Hepatocyte (in vitro differentiated cells): ENCODE results near the gene SERPINA3. TPM values are rescaled to one million over a fixed set of nuclear protein-coding genes. Genes with fewer than 3 reads are reported as not detected.
A peak's percentile ranks its signal among the peaks of the same experiment; 100 is the strongest.

Experiments used
- DNase-seq: peaks from one replicate; pipeline ENCODE4 v3.0.0-alpha.2; 2016; ENCODE audit warnings: low spot score
- H2AFZ ChIP-seq: fragments of 200-600 bp; sonication (generic); 2 replicates; pipeline ENCODE4 v1.6.0; 2016; ENCODE audit warnings: antibody characterized with exemption, mild to moderate bottlenecking
- H3K27ac ChIP-seq: fragments of 200-600 bp; sonication (generic); 2 replicates; pipeline ENCODE4 v1.5.1; 2016; ENCODE audit warnings: mild to moderate bottlenecking
- H3K27me3 ChIP-seq: fragments of 200-600 bp; sonication (generic); 2 replicates; pipeline ENCODE4 v1.6.1; 2016
- H3K36me3 ChIP-seq: fragments of 200-600 bp; sonication (generic); replicated peaks from 2 replicates; pipeline ENCODE4 v1.5.1; 2016; ENCODE audit warnings: low read depth; ENCODE audit not compliant: insufficient read depth
- H3K4me1 ChIP-seq: fragments of 200-600 bp; sonication (generic); 2 replicates; pipeline ENCODE4 v1.5.1; 2016; ENCODE audit warnings: mild to moderate bottlenecking, moderate library complexity; ENCODE audit not compliant: insufficient read depth
- H3K4me2 ChIP-seq: fragments of 200-600 bp; sonication (generic); 2 replicates; pipeline ENCODE4 v1.6.0; 2016
- H3K4me3 ChIP-seq: fragments of 200-600 bp; sonication (generic); 2 replicates; pipeline ENCODE4 v1.5.1; 2016; ENCODE audit warnings: mild to moderate bottlenecking
- H3K79me2 ChIP-seq: fragments of 200-600 bp; sonication (generic); 2 replicates; pipeline ENCODE4 v1.6.0; 2017; ENCODE audit warnings: mild to moderate bottlenecking
- H3K9me2 ChIP-seq: fragments of 200-600 bp; sonication (generic); replicated peaks from 2 replicates; pipeline ENCODE4 v1.6.0; 2017; ENCODE audit warnings: mild to moderate bottlenecking; ENCODE audit not compliant: insufficient read depth
- H3K9me3 ChIP-seq: fragments of 200-600 bp; sonication (generic); 2 replicates; pipeline ENCODE4 v1.5.1; 2016; ENCODE audit warnings: low read depth, mild to moderate bottlenecking
- H4K20me1 ChIP-seq: fragments of 200-600 bp; sonication (generic); 2 replicates; pipeline ENCODE4 v1.6.0; 2016; ENCODE audit warnings: mild to moderate bottlenecking; ENCODE audit not compliant: insufficient read depth, poor library complexity, severe bottlenecking
- EZH2 ChIP-seq: fragments of 200-600 bp; sonication (generic); IDR thresholded peaks from 2 replicates; pipeline ENCODE4 v1.6.1; 2016; ENCODE audit warnings: antibody characterized with exemption, mild to moderate bottlenecking, borderline replicate concordance
- EZH2phosphoT487 ChIP-seq: fragments of 200-600 bp; sonication (generic); IDR thresholded peaks from one replicate; pipeline ENCODE4 v1.6.1; 2018; ENCODE audit warnings: antibody characterized with exemption, mild to moderate bottlenecking, low read depth, moderate library complexity; ENCODE audit not compliant: unreplicated experiment, severe bottlenecking
- WGBS: methylation state at CpG from one replicate; pipeline ENCODE4 v1.1.6; 2016; ENCODE audit warnings: low lambda C conversion rate; ENCODE audit errors: missing lambda C conversion rate; 5-methylcytosine and 5-hydroxymethylcytosine counted together
- polyA plus RNA-seq: library from polyadenylated mRNA; unstranded; fragments of >200 nt; fragmentation: Nextera tagmentation; extraction: Ambion mirVana; gene quantifications from 2 replicates; pipeline ENCODE4 v1.2.1, GENCODE V29; 2016
- total RNA-seq: library from RNA; depleted of rRNA; stranded (reverse); fragments of >200 nt; gene quantifications from 2 replicates; pipeline ENCODE4 v1.2.3, GENCODE V29; 2014
- TF ChIP-seq, protein P1 (sequence below): fragments of 200-600 bp; sonication (generic); IDR thresholded peaks from 2 replicates; pipeline ENCODE4 v1.5.1; 2016; ENCODE audit warnings: antibody characterized with exemption, mild to moderate bottlenecking; ENCODE audit not compliant: poor library complexity

The SERPINA3 gene
- total RNA-seq (402 and 457 TPM in 2 replicates), polyA plus RNA-seq (359 and 461 TPM in 2 replicates)

- H3K4me2 ChIP-seq, result peak within 1 kb of the TSS; percentile 31
- H3K27me3 ChIP-seq, result no peaks in the 10 kb centered on the region
Observed at GRCh38 chr14:94612174-94612573, at the start of gene SERPINA3. TSS of gene SERPINA3 (plus strand) at chr14:94612391. CDS start at chr14:94614442, 2,051 bp downstream.

DNA sequence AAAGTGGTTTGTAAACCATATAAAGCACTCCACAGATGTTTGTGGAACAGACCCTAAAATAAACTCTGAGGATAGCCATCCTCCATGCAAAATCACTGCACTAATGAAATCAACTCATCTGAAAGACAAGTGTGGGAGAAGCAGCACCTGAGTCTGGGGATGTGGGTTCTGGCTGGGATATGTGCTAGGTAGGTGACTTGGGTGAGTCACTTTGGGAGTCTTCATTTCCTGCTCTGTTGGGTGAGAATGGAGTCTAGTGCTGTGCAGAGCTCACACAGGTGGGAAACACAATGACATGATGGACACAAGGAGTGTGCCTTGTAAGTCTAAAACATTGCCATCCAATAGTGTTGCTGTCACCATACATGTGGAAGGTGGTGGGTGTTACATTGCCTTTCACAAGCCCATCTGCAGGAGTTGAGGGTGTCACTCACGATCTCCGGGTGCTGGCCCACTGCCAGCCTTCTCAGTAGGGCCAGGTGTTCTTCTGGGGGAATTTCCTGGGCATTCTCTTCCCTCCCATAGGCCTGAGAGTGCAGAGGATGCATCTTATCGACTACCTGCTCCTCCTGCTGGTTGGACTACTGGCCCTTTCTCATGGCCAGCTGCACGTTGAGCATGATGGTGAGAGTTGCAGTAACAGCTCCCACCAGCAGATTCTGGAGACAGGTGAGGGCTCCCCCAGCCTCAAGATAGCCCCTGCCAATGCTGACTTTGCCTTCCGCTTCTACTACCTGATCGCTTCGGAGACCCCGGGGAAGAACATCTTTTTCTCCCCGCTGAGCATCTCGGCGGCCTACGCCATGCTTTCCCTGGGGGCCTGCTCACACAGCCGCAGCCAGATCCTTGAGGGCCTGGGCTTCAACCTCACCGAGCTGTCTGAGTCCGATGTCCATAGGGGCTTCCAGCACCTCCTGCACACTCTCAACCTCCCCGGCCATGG, 49.0 kb upstream of the SERPINA3 start:
- H3K79me2 ChIP-seq, result no peaks in the 10 kb centered on the region
- WGBS, result 95% methylated on average over 16 of the region's 16 CpGs
- no peaks in the 10 kb centered on the region for H3K9me2 ChIP-seq
- no peak overlapping the region for H2AFZ ChIP-seq
- H3K4me3 ChIP-seq, result no peak overlapping the region
- no peak overlapping the region for H3K4me2 ChIP-seq
- H3K4me1 ChIP-seq, result peaks cover 8% of the 10 kb centered on the region
- H3K27ac ChIP-seq, result no peak overlapping the region
- no peaks in the 10 kb centered on the region for H3K9me3 ChIP-seq
- H3K36me3 ChIP-seq, result no peaks in the 10 kb centered on the region
- no peaks in the 10 kb centered on the region for H3K27me3 ChIP-seq
- DNase-seq, result no peak
- TF ChIP-seq, protein P1, sequence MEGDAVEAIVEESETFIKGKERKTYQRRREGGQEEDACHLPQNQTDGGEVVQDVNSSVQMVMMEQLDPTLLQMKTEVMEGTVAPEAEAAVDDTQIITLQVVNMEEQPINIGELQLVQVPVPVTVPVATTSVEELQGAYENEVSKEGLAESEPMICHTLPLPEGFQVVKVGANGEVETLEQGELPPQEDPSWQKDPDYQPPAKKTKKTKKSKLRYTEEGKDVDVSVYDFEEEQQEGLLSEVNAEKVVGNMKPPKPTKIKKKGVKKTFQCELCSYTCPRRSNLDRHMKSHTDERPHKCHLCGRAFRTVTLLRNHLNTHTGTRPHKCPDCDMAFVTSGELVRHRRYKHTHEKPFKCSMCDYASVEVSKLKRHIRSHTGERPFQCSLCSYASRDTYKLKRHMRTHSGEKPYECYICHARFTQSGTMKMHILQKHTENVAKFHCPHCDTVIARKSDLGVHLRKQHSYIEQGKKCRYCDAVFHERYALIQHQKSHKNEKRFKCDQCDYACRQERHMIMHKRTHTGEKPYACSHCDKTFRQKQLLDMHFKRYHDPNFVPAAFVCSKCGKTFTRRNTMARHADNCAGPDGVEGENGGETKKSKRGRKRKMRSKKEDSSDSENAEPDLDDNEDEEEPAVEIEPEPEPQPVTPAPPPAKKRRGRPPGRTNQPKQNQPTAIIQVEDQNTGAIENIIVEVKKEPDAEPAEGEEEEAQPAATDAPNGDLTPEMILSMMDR, result no peak
- TF ChIP-seq EZH2phosphoT487 (no peak), EZH2 (no peak)
- H4K20me1 ChIP-seq, result no peaks in the 10 kb centered on the region

More at GRCh38 chr14:94612174-94612573, at the start of gene SERPINA3:
- 40% methylated on average over 4 of the region's 4 CpGs for WGBS
- Histone ChIP-seq H4K20me1 (no peaks in the 10 kb centered on the region), H3K9me2 (no peaks in the 10 kb centered on the region), H3K36me3 (no peaks in the 10 kb centered on the region), H3K4me1 (peaks cover 15% of the 10 kb centered on the region), H3K4me3 (no peak within 1 kb of the TSS), H3K9me3 (no peaks in the 10 kb centered on the region), H3K27ac (peak within 1 kb of the TSS; percentile 58), H3K79me2 (no peaks in the 10 kb centered on the region), H2AFZ (no peak within 1 kb of the TSS)
- no peak for TF ChIP-seq EZH2phosphoT487
- TF ChIP-seq EZH2, result no peak
- peak; percentile 40 for DNase-seq

GRCh38 chr14:94564381-94564780, 47.8 kb upstream of the SERPINA3 start:
- H3K9me3 ChIP-seq, result no peaks in the 10 kb centered on the region
- H3K27ac ChIP-seq, result no peak overlapping the region
- H3K4me3 ChIP-seq, result no peak overlapping the region
- H2AFZ ChIP-seq, result no peak overlapping the region
- H3K9me2 ChIP-seq, result no peaks in the 10 kb centered on the region
- no peak for TF ChIP-seq EZH2
- no peak for TF ChIP-seq EZH2phosphoT487
- TF ChIP-seq, protein P1, result no peak
- no peaks in the 10 kb centered on the region for H4K20me1 ChIP-seq
- H3K79me2 ChIP-seq, result no peaks in the 10 kb centered on the region
- H3K4me2 ChIP-seq, result no peak overlapping the region
- H3K27me3 ChIP-seq, result no peaks in the 10 kb centered on the region
- peaks cover 8% of the 10 kb centered on the region for H3K4me1 ChIP-seq
- no peaks in the 10 kb centered on the region for H3K36me3 ChIP-seq
- DNase-seq, result no peak

- Histone ChIP-seq H3K4me2 (no peak overlapping the region), H2AFZ (no peak overlapping the region), H3K27me3 (no peaks in the 10 kb centered on the region), H3K9me2 (no peaks in the 10 kb centered on the region), H3K4me1 (no peaks in the 10 kb centered on the region), H3K27ac (no peak overlapping the region), H3K36me3 (no peaks in the 10 kb centered on the region), H3K4me3 (no peak overlapping the region), H3K79me2 (no peaks in the 10 kb centered on the region), H3K9me3 (no peaks in the 10 kb centered on the region), H4K20me1 (no peaks in the 10 kb centered on the region)
- TF ChIP-seq, protein P1, result no peak
- no peak for TF ChIP-seq EZH2
- no peak for TF ChIP-seq EZH2phosphoT487
- no peak for DNase-seq
- 92% methylated on average over 9 of the region's 9 CpGs for WGBS
Observed at GRCh38 chr14:94568186-94568585, 44.0 kb upstream of the SERPINA3 start.
